Left ventricle myocardium inferior (tissue), 1 donor: ENCODE results near the gene PPOX. TPM values are rescaled to one million over a fixed set of nuclear protein-coding genes. Genes with fewer than 3 reads are reported as not detected.

ENCODE experiments used
- DNase-seq: peaks from one replicate; pipeline ENCODE4 v3.0.0-alpha.2; 2020
- H3K27ac ChIP-seq: fragments of 200-600 bp; replicated peaks from 2 replicates; pipeline ENCODE4 v1.8.0; 2021
- H3K27me3 ChIP-seq: fragments of 200-600 bp; 2 replicates; pipeline ENCODE4 v1.8.0; 2021; ENCODE audit warnings: low read depth
- H3K36me3 ChIP-seq: fragments of 200-600 bp; 2 replicates; pipeline ENCODE4 v1.8.0; 2021
- H3K4me1 ChIP-seq: fragments of 200-600 bp; 2 replicates; pipeline ENCODE4 v1.8.0; 2021
- H3K4me3 ChIP-seq: fragments of 200-600 bp; 2 replicates; pipeline ENCODE4 v1.8.0; 2021; ENCODE audit warnings: mild to moderate bottlenecking, moderate library complexity
- H3K9me3 ChIP-seq: fragments of 200-600 bp; replicated peaks from 2 replicates; pipeline ENCODE4 v1.8.0; 2021
- CTCF ChIP-seq: fragments of 200-600 bp; IDR thresholded peaks from 2 replicates; pipeline ENCODE4 v1.8.0; 2021; ENCODE audit warnings: antibody characterized with exemption, mild to moderate bottlenecking, borderline replicate concordance
- intact Hi-C: fragments of 100-400 bp; cut with micrococcal nuclease; formaldehyde crosslinking; loops from one replicate; pipeline ENCODE4 v1.11.0; 2022
- total RNA-seq: library from RNA; stranded (reverse); fragmentation: NEBNext Ultra II Directional; extraction: Animal tissue kit (Norgen Biotek cat#: 25700); gene quantifications from one replicate; pipeline ENCODE4 v1.2.1, GENCODE V29; 2021
- donor health status: DM: no; HTN: yes; CAD: no; lungs with severe emphysema.

Gene PPOX
- total RNA-seq, 1 donor from 2014 or later, result 15.2 TPM

- intact Hi-C loops, result no loop called here
Measured at GRCh38 chr1:161131523-161132409, 34.5 kb upstream of the PPOX start.

GRCh38 chr1:161132410-161133219 lies 33.6 kb upstream of the PPOX start, which contains the start of gene DEDD:
TSS of gene DEDD (minus strand) at chr1:161132667. CDS start at chr1:161124462, 8,205 bp downstream.
- Histone ChIP-seq H3K4me1 (peaks cover 71% of the 10 kb centered on the region), H3K4me3 (peak within 1 kb of the TSS; percentile 80), H3K36me3 (peaks cover 16% of the 10 kb centered on the region), H3K27me3 (no peaks in the 10 kb centered on the region), H3K9me3 (no peaks in the 10 kb centered on the region), H3K27ac (peak within 1 kb of the TSS; percentile 97)
- peak; percentile 93 for DNase-seq
- TF ChIP-seq CTCF, result no peak
- intact Hi-C loops, result no loop called here

More at GRCh38 chr1:161131523-161132409, 34.5 kb upstream of the PPOX start:
- peak overlapping the region; percentile 80 for H3K4me3 ChIP-seq
- peaks cover 70% of the 10 kb centered on the region for H3K4me1 ChIP-seq
- no peak for DNase-seq
- peak overlapping the region; percentile 97 for H3K27ac ChIP-seq
- TF ChIP-seq CTCF, result no peak
- H3K9me3 ChIP-seq, result no peaks in the 10 kb centered on the region
- peaks cover 24% of the 10 kb centered on the region for H3K36me3 ChIP-seq
- no peaks in the 10 kb centered on the region for H3K27me3 ChIP-seq

GRCh38 chr1:161133220-161133740 lies 32.9 kb upstream of the PPOX start:
- H3K4me1 ChIP-seq, result peaks cover 71% of the 10 kb centered on the region

GRCh38 chr1:161137881-161138280 lies 28.3 kb upstream of the PPOX start:
- no peak overlapping the region for H3K4me3 ChIP-seq
- intact Hi-C loops, result no loop called here
- H3K27ac ChIP-seq, result peak overlapping the region; percentile 45
- no peaks in the 10 kb centered on the region for H3K27me3 ChIP-seq
- no peak for DNase-seq
- no peaks in the 10 kb centered on the region for H3K36me3 ChIP-seq
- H3K9me3 ChIP-seq, result no peaks in the 10 kb centered on the region
- no peak for TF ChIP-seq CTCF
- H3K4me1 ChIP-seq, result peaks cover 38% of the 10 kb centered on the region

More at GRCh38 chr1:161133220-161133740, 32.9 kb upstream of the PPOX start:
- DNase-seq, result no peak
- intact Hi-C loops, result no loop called here
- no peak for TF ChIP-seq CTCF
- peak overlapping the region; percentile 80 for H3K4me3 ChIP-seq
- peaks cover 9% of the 10 kb centered on the region for H3K36me3 ChIP-seq
- peak overlapping the region; percentile 97 for H3K27ac ChIP-seq
- H3K9me3 ChIP-seq, result no peaks in the 10 kb centered on the region
- no peaks in the 10 kb centered on the region for H3K27me3 ChIP-seq

GRCh38 chr1:161138431-161138830 lies 27.8 kb upstream of the PPOX start:
- intact Hi-C loops, result no loop called here
- no peaks in the 10 kb centered on the region for H3K36me3 ChIP-seq
- H3K4me3 ChIP-seq, result no peak overlapping the region
- peak overlapping the region; percentile 23 for H3K27ac ChIP-seq
- no peaks in the 10 kb centered on the region for H3K27me3 ChIP-seq
- H3K9me3 ChIP-seq, result no peaks in the 10 kb centered on the region
- no peak for DNase-seq
- H3K4me1 ChIP-seq, result peaks cover 33% of the 10 kb centered on the region
- TF ChIP-seq CTCF, result no peak
